ENCODE measurements around the gene ARHGAP6.

ARHGAP6 gene

GRCh38 chrX:11541510-11541909, 124.2 kb downstream of the ARHGAP6 start:
- DNase-seq (ENCODE audit: low read depth) = no peak
- no peak overlapping the region for H3K4me3 ChIP-seq (ENCODE audit: low read length)
- no peak for TF ChIP-seq CTCF (conservative IDR thresholded peaks at IDR 0.05; ENCODE audit: low read length)

- no peak for DNase-seq (ENCODE audit: low read depth)
- no peak overlapping the region for H3K4me3 ChIP-seq (ENCODE audit: low read length)
- TF ChIP-seq CTCF (conservative IDR thresholded peaks at IDR 0.05; ENCODE audit: low read length) = peak; percentile 18; the same call in 1 of the 2 replicates
Measured at GRCh38 chrX:11540532-11541377, 125.0 kb downstream of the ARHGAP6 start.

- no peak for DNase-seq (ENCODE audit: low read depth)
- no peak overlapping the region for H3K4me3 ChIP-seq (ENCODE audit: low read length)
- no peak for TF ChIP-seq CTCF (conservative IDR thresholded peaks at IDR 0.05; ENCODE audit: low read length)
Measured at GRCh38 chrX:11537141-11537540, 128.6 kb downstream of the ARHGAP6 start.

GRCh38 chrX:11535156-11535919, 130.4 kb downstream of the ARHGAP6 start:
- no peak for DNase-seq (ENCODE audit: low read depth)

GRCh38 chrX:11533199-11533651, 132.5 kb downstream of the ARHGAP6 start:
- H3K4me3 ChIP-seq (ENCODE audit: low read length) = no peak overlapping the region
- peak; percentile 78 for DNase-seq (ENCODE audit: low read depth)
- peak; percentile 70 for TF ChIP-seq CTCF (conservative IDR thresholded peaks at IDR 0.05; ENCODE audit: low read length)

More at GRCh38 chrX:11535156-11535919, 130.4 kb downstream of the ARHGAP6 start:
- no peak for TF ChIP-seq CTCF (conservative IDR thresholded peaks at IDR 0.05; ENCODE audit: low read length)
- H3K4me3 ChIP-seq (ENCODE audit: low read length) = no peak overlapping the region

- no peak for DNase-seq (ENCODE audit: low read depth)
Measured at GRCh38 chrX:11532291-11533078, 133.2 kb downstream of the ARHGAP6 start.

More at GRCh38 chrX:11532291-11533078, 133.2 kb downstream of the ARHGAP6 start:
- H3K4me3 ChIP-seq (ENCODE audit: low read length) = no peak overlapping the region
- no peak for TF ChIP-seq CTCF (conservative IDR thresholded peaks at IDR 0.05; ENCODE audit: low read length)
